Measurements from ENCODE around the gene OR10H1. TPM values are rescaled to one million over a fixed set of nuclear protein-coding genes. Genes with fewer than 3 reads are reported as not detected.
"Not testable (repeated sequence)": the region's sequence is repeated elsewhere in the genome, so short reads cannot be mapped to it uniquely, and the experiment has no call there.

The OR10H1 gene
- total RNA-seq, 1 donor from 2014 or later: 0.04 TPM

- peaks cover 3% of the 10 kb centered on the region for H3K36me3 Mint-ChIP-seq
- H3K27ac Mint-ChIP-seq: no peak overlapping the region
- no peaks in the 10 kb centered on the region for H3K27me3 Mint-ChIP-seq (ENCODE audit: low read depth)
- no peak for DNase-seq (ENCODE audit: low spot score in 2 of 2, unreplicated experiment in 2 of 2)
- no peak overlapping the region for H3K4me3 Mint-ChIP-seq
- peaks cover 34% of the 10 kb centered on the region for H3K9me3 Mint-ChIP-seq
- no peaks in the 10 kb centered on the region for H3K4me1 Mint-ChIP-seq
- no peak for TF ChIP-seq CTCF (IDR thresholded peaks at IDR 0.05; ENCODE audit: unreplicated experiment)
These were observed 43.7 kb upstream of the OR10H1 start for GRCh38 chr19:15859187-15859586.

GRCh38 chr19:15850385-15850784 lies 34.9 kb upstream of the OR10H1 start:
- H3K27ac Mint-ChIP-seq: no peak overlapping the region
- no peak for TF ChIP-seq CTCF (IDR thresholded peaks at IDR 0.05; ENCODE audit: unreplicated experiment)
- DNase-seq (ENCODE audit: low spot score in 2 of 2, unreplicated experiment in 2 of 2): no peak
- no peaks in the 10 kb centered on the region for H3K4me1 Mint-ChIP-seq
- H3K4me3 Mint-ChIP-seq: no peak overlapping the region
- no peaks in the 10 kb centered on the region for H3K27me3 Mint-ChIP-seq (ENCODE audit: low read depth)
- H3K36me3 Mint-ChIP-seq: peaks cover 2% of the 10 kb centered on the region
- peaks cover 52% of the 10 kb centered on the region for H3K9me3 Mint-ChIP-seq

- Mint-ChIP-seq H3K4me3 (no peak overlapping the region), H3K9me3 (peaks cover 52% of the 10 kb centered on the region), H3K27me3 (ENCODE audit: low read depth) (no peaks in the 10 kb centered on the region), H3K4me1 (no peaks in the 10 kb centered on the region), H3K27ac (no peak overlapping the region), H3K36me3 (peaks cover 10% of the 10 kb centered on the region)
- no peak for DNase-seq (ENCODE audit: low spot score in 2 of 2, unreplicated experiment in 2 of 2)
- no peak for TF ChIP-seq CTCF (IDR thresholded peaks at IDR 0.05; ENCODE audit: unreplicated experiment)
These were observed 31.5 kb upstream of the OR10H1 start for GRCh38 chr19:15846923-15847322.

- Mint-ChIP-seq H3K36me3 (peaks cover 10% of the 10 kb centered on the region), H3K9me3 (peaks cover 50% of the 10 kb centered on the region)
- not testable (repeated sequence) for H3K27ac Mint-ChIP-seq; H3K4me3 Mint-ChIP-seq; DNase-seq (ENCODE audit: low spot score in 2 of 2, unreplicated experiment in 2 of 2); H3K27me3 Mint-ChIP-seq (ENCODE audit: low read depth); H3K4me1 Mint-ChIP-seq
These were observed 28.4 kb upstream of the OR10H1 start for GRCh38 chr19:15843894-15844222.

- no peak for DNase-seq (ENCODE audit: low spot score in 2 of 2, unreplicated experiment in 2 of 2)
- no peaks in the 10 kb centered on the region for H3K27me3 Mint-ChIP-seq (ENCODE audit: low read depth)
- H3K4me1 Mint-ChIP-seq: no peaks in the 10 kb centered on the region
- H3K27ac Mint-ChIP-seq: no peak overlapping the region
- peaks cover 10% of the 10 kb centered on the region for H3K36me3 Mint-ChIP-seq
- no peak overlapping the region for H3K4me3 Mint-ChIP-seq
- peaks cover 54% of the 10 kb centered on the region for H3K9me3 Mint-ChIP-seq
- no peak for TF ChIP-seq CTCF (IDR thresholded peaks at IDR 0.05; ENCODE audit: unreplicated experiment)
These were observed 27.9 kb upstream of the OR10H1 start for GRCh38 chr19:15843203-15843893.

- Mint-ChIP-seq H3K4me3 (no peak overlapping the region), H3K27ac (no peak overlapping the region), H3K4me1 (no peaks in the 10 kb centered on the region), H3K27me3 (ENCODE audit: low read depth) (no peaks in the 10 kb centered on the region), H3K9me3 (peaks cover 55% of the 10 kb centered on the region), H3K36me3 (peaks cover 10% of the 10 kb centered on the region)
- TF ChIP-seq CTCF (IDR thresholded peaks at IDR 0.05; ENCODE audit: unreplicated experiment): peak; percentile 36
- DNase-seq (ENCODE audit: low spot score in 2 of 2, unreplicated experiment in 2 of 2): no peak
These were observed 26.6 kb upstream of the OR10H1 start for GRCh38 chr19:15841875-15842569.
